Ovary (tissue), 9 donors: ENCODE measurements around the gene THAP3. TPM values are rescaled to one million over a fixed set of nuclear protein-coding genes. Genes with fewer than 3 reads are reported as not detected.
A peak's percentile ranks its signal among the peaks of the same experiment; 100 is the strongest.
"Not testable (repeated sequence)": the region's sequence is repeated elsewhere in the genome, so short reads cannot be mapped to it uniquely, and the experiment has no call there.

Source experiments
- DNase-seq, 5 donors: peaks; one replicate each; pipeline ENCODE4 v3.0.0-alpha.2; 2019 to 2020
- H3K27ac ChIP-seq, 2 donors: fragments of 200-600 bp; one replicate each; pipeline versions ENCODE4 v1.5.1 to v1.8.0; 2019 to 2022
- H3K27me3 ChIP-seq: fragments of 200-600 bp; one replicate; pipeline ENCODE4 v1.8.0; 2022
- H3K36me3 ChIP-seq: fragments of 200-600 bp; sonication (generic); one replicate; pipeline ENCODE4 v1.5.1; 2019
- H3K4me1 ChIP-seq: one replicate; pipeline ENCODE4 v1.8.1; 2013; ENCODE audit warnings: mild to moderate bottlenecking, moderate library complexity; ENCODE audit not compliant: insufficient read depth
- H3K4me3 ChIP-seq: fragments of 200-600 bp; sonication (generic); one replicate; pipeline ENCODE4 v1.5.1; 2017
- H3K9me3 ChIP-seq, 2 donors: fragments of 200-600 bp in 1 of 2; sonication (generic) in 1 of 2; one replicate each; pipeline versions ENCODE4 v1.5.1 to v1.8.1; 2013 to 2019; ENCODE audit warnings: mild to moderate bottlenecking in 1 of 2, moderate library complexity in 1 of 2
- EP300 ChIP-seq: sonication (generic); formaldehyde crosslinking; IDR thresholded peaks from one replicate; pipeline ENCODE4 v1.6.1; 2017; ENCODE audit warnings: antibody characterized with exemption
- POLR2A ChIP-seq: fragments of 450-650 bp; IDR thresholded peaks from one replicate; pipeline ENCODE4 v1.6.1; 2017; ENCODE audit warnings: antibody characterized with exemption, mild to moderate bottlenecking, moderate library complexity
- WGBS, 3 donors: extraction: QIAGEN DNeasy Blood & Tissue Kit in 1 of 3; methylation state at CpG; one replicate each; pipeline versions ENCODE4 v1.1.5 to v1.1.7; 2013 to 2017; 5-methylcytosine and 5-hydroxymethylcytosine counted together
- intact Hi-C, 4 donors: fragments of 100-400 bp; cut with DNase I; formaldehyde crosslinking; loops; one replicate each; pipeline versions ENCODE4 v1.11.0 to v1.15.1; 2022 to 2023
- polyA plus RNA-seq, 2 donors: library from polyadenylated mRNA; stranded (reverse); fragments of 200-250 nt in 1 of 2; fragments of 350-450 nt in 1 of 2; fragmentation: Illumina TruSeq in 1 of 2; extraction: RNeasy Lipid Tissue Mini Kit (QIAGEN cat#74804) in 1 of 2; gene quantifications; one replicate each; pipeline ENCODE4 v1.2.3, GENCODE V29; 2013 to 2014
- total RNA-seq, 7 donors: library from RNA; depleted of rRNA in 2 of 7; stranded (reverse); fragments of >200 nt in 2 of 7; fragmentation: NEBNext Ultra II Directional in 3 of 7; extraction: Animal tissue kit (Norgen Biotek cat#: 25700) in 3 of 7; gene quantifications; one replicate each; pipeline versions ENCODE4 v1.1.0 to v1.2.4, GENCODE V29; 2016 to 2023
- TF ChIP-seq, protein P1 (sequence below), 3 donors: fragments of 450-650 bp in 2 of 3; fragments of 200-600 bp in 1 of 3; IDR thresholded peaks; one replicate each; pipeline versions ENCODE4 v1.5.1 to v1.8.0; 2016 to 2022; ENCODE audit warnings: antibody characterized with exemption in 3 of 3, mild to moderate bottlenecking in 1 of 3
- donor health status: DM: no; HTN: no; CAD: no; lungs with moderate emphysema.
- donor health status: DM: no; HTN: no; CAD: no.
- donor health status: Bipolar disorder and iron deficiency.
- donor health status: DM: yes; HTN: yes; CAD: no.
- donor health status: DM: no; HTN: no; CAD: no.
- donor health status: DM: yes; HTN: yes; CAD: no.

THAP3 gene
- total and polyA plus RNA-seq, 9 donors = 5.6 to 33.6 (median 18.8) TPM

DNA sequence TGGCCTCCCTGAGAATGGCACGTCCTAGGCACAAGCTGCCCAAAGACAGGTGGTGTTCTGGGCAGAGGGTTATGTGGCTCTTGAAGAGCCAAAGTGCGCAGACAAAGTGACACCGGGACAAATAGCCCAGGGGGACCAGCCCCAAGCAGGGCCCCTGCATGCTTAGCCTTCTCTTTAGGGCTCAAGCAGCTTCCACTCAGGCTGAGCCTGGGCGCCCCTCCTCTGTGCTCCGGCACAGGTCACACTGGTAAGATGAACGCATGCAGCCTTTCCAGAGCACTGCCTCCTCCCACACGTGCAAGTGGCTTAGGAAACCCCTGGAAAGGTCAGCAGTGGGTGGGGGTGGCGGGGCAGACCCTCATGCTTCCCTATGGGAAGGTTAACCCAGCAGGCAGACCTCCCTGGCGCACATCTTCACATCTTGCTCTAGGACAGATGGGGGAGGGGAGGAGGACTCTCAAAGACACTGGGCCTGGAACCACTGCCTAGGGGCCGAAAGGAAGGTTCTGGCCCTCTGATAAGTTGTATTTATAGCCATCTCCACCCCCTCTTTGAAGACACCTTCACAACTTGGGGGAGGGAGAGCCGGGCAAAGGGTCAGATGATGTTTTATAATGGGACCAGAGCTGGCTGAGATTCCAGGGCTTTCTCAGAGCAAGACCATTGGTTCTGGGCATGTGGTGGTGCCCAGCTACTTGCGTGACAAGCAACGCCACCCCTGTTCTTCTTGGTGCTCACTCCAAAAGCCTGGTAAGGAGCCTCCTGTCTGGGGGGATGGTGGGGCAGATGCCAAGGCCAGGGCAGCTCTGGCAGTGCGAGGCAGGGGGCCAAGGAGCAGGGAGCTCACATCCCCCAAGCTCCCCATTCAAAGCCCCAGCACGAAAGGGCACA, 27.5 kb upstream of the THAP3 start:
- DNase-seq = no peak
- TF ChIP-seq POLR2A (no peak), EP300 (no peak)
- TF ChIP-seq, protein P1, sequence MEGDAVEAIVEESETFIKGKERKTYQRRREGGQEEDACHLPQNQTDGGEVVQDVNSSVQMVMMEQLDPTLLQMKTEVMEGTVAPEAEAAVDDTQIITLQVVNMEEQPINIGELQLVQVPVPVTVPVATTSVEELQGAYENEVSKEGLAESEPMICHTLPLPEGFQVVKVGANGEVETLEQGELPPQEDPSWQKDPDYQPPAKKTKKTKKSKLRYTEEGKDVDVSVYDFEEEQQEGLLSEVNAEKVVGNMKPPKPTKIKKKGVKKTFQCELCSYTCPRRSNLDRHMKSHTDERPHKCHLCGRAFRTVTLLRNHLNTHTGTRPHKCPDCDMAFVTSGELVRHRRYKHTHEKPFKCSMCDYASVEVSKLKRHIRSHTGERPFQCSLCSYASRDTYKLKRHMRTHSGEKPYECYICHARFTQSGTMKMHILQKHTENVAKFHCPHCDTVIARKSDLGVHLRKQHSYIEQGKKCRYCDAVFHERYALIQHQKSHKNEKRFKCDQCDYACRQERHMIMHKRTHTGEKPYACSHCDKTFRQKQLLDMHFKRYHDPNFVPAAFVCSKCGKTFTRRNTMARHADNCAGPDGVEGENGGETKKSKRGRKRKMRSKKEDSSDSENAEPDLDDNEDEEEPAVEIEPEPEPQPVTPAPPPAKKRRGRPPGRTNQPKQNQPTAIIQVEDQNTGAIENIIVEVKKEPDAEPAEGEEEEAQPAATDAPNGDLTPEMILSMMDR (IDR thresholded peaks at IDR 0.05) = no peak
- 66 to 70% (median 70%) methylated on average over 15 of the region's 15 CpGs for WGBS, 3 donors
- no peaks in the 10 kb centered on the region for H3K36me3 ChIP-seq
- no peaks in the 10 kb centered on the region for H3K27me3 ChIP-seq
- intact Hi-C loops = loop anchor here in 1 of 4 donors (5.0 kb wide), 1 partner anchor 35 kb away; no protein-coding TSS in a partner anchor
- no peak overlapping the region for H3K27ac ChIP-seq
- no peaks in the 10 kb centered on the region for H3K9me3 ChIP-seq
- peaks cover 23% of the 10 kb centered on the region for H3K4me1 ChIP-seq
- no peak overlapping the region for H3K4me3 ChIP-seq

DNA sequence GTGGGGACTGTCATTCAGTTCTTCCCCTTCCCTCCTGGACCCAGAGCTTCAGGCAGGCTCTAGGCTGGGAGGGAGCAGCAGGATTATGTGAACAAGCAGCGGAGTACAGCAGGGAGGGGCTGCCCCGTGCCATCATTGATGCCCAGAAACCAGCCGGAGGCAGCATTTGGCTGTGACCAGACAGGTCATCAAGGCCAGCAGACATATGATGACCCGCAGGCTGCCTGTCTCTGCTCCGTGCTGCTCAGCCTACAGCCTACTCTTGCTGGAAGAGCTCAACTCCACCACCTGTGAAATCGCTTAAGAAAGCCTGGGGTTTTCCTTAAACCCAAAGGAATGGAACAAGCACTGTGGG, 26.9 kb upstream of the THAP3 start:
- intact Hi-C loops = loop anchor here in 1 of 4 donors (5.0 kb wide), 1 partner anchor 35 kb away; no protein-coding TSS in a partner anchor
- H3K4me1 ChIP-seq = peaks cover 23% of the 10 kb centered on the region
- H3K4me3 ChIP-seq = no peak overlapping the region
- no peak overlapping the region for H3K27ac ChIP-seq
- WGBS, 3 donors = 72 to 80% (median 79%) methylated on average over 6 of the region's 6 CpGs
- TF ChIP-seq EP300 = no peak
- no peak for TF ChIP-seq POLR2A
- TF ChIP-seq, protein P1 (IDR thresholded peaks at IDR 0.05) = no peak
- no peaks in the 10 kb centered on the region for H3K27me3 ChIP-seq
- no peaks in the 10 kb centered on the region for H3K36me3 ChIP-seq
- no peak for DNase-seq
- no peaks in the 10 kb centered on the region for H3K9me3 ChIP-seq

DNA sequence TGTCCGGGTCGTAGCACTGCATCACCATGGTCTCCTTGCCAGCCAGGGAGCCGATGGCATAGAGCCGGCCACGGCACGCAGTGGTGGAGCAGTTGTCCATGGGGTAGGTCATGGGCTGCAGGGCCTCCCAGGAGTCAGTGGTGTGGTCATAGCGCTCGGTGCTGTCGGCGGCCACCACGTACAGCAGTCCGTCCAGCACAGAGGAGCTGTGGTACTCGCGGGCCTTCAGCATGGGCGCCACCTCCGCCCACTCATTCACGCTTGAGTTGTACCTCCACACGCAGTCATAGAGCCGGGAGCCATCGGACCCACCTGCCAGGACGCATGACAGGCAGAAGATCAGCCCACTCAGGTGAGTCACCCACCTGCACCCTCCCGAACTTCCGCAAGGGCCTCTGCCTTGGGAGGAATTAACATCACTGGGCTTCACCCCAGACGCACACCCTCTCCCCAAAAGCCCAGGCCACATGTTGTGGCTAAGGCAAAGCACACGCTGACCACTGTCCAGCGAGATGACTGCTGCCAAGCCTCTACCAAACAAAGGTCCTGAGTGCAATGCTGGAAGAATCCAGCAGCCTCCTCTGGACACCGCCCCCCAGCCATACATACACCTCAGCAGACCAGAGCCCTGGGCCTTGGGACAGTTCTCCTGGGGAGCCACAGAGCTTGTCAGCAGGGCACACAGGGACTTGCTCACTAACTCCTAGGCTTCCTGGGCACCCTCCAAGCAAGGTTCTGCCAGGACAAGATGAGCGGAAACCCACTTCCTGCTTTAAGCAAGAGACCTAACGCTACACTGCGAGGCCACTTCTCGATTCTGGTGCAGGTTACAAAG, 25.3 kb upstream of the THAP3 start:
- Histone ChIP-seq H3K9me3 (no peaks in the 10 kb centered on the region), H3K27ac (no peak overlapping the region), H3K4me3 (peak overlapping the region; percentile 45), H3K36me3 (no peaks in the 10 kb centered on the region), H3K27me3 (no peaks in the 10 kb centered on the region), H3K4me1 (peaks cover 24% of the 10 kb centered on the region)
- DNase-seq = peak in 1 of 5 donors; percentile 18
- 61 to 82% (median 70%) methylated on average over 31 of the region's 31 CpGs for WGBS, 3 donors
- intact Hi-C loops = loop anchor here in 1 of 4 donors (5.0 kb wide), 1 partner anchor 33 kb away; no protein-coding TSS in a partner anchor
- TF ChIP-seq EP300 (no peak), POLR2A (no peak)
- TF ChIP-seq, protein P1 (IDR thresholded peaks at IDR 0.05) = no peak

DNA sequence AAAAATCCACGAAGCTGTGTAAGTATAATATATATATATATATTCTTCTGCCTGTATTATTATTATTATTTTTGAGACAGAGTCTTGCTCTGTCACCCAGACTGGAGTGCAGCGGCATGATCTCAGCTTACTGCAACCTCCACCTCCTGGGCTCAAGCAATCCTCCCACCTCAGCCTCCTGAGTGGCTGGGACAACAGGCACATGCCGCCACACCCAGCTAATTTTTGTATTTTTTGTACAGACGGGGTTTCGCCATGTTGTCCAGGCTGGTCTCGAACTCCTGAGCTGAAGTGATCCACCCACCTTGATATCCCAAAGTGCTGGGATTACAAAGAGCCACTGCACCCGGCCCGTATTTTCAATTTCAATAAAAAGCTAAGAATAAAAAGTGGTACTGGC, 24.7 kb upstream of the THAP3 start:
- peaks cover 25% of the 10 kb centered on the region for H3K4me1 ChIP-seq
- DNase-seq = not testable (repeated sequence)
- intact Hi-C loops = loop anchor here in 2 of 4 donors (2.0 to 5.0 kb wide), 2 partner anchors 19 to 32 kb away; no protein-coding TSS in a partner anchor

More for the DNA sequence above, 24.7 kb upstream of the THAP3 start:
- Histone ChIP-seq H3K27ac (peak overlapping the region in 1 of 2 donors; percentile 99), H3K4me3 (peak overlapping the region; percentile 45)
- 36 to 52% (median 50%) methylated on average over 8 of the region's 8 CpGs for WGBS, 3 donors
- H3K36me3 ChIP-seq, H3K27me3 ChIP-seq, H3K9me3 ChIP-seq: not testable (repeated sequence)
